ENCODE measurements around the gene SMG9. TPM values are rescaled to one million over a fixed set of nuclear protein-coding genes. Genes with fewer than 3 reads are reported as not detected.
A peak's percentile ranks its signal among the peaks of the same experiment; 100 is the strongest.
"Not testable (repeated sequence)": the region's sequence is repeated elsewhere in the genome, so short reads cannot be mapped to it uniquely, and the experiment has no call there.

SMG9 gene
- total RNA-seq, 4 donors from 2014 or later: 4.5 to 9.1 (median 7.1) TPM

DNA sequence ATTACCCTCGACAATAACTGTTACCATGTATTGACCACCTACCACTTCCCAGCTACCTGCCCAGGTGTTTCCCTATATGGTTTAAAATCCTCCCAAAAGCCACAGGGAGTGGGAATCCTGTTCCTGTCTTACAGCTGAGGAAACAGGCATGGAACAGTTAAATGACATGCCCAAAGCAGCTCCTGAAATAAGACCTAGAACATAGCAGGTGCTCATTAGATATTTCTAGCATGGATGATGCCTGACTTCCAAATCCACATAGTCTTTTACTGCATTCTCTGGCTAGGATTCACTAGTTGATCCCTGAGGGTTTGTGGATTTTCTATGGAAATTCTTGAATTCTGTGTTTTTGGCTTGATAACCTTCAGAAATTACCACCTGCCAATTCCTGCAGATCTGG lies 13.1 kb upstream of the SMG9 start:
- Histone ChIP-seq H3K4me1 (no peaks in the 10 kb centered on the region), H3K36me3 (no peaks in the 10 kb centered on the region), H3K27ac (no peak overlapping the region), H3K9me3 (no peaks in the 10 kb centered on the region), H3K4me3 (no peak overlapping the region), H3K27me3 (peaks cover 0 to 6% (median 0%) of the 10 kb centered on the region in 3 donors)
- DNase-seq (no peak), ATAC-seq (no peak)
- no peak for TF ChIP-seq POLR2A (IDR thresholded peaks at IDR 0.05)
- TF ChIP-seq, protein P1, sequence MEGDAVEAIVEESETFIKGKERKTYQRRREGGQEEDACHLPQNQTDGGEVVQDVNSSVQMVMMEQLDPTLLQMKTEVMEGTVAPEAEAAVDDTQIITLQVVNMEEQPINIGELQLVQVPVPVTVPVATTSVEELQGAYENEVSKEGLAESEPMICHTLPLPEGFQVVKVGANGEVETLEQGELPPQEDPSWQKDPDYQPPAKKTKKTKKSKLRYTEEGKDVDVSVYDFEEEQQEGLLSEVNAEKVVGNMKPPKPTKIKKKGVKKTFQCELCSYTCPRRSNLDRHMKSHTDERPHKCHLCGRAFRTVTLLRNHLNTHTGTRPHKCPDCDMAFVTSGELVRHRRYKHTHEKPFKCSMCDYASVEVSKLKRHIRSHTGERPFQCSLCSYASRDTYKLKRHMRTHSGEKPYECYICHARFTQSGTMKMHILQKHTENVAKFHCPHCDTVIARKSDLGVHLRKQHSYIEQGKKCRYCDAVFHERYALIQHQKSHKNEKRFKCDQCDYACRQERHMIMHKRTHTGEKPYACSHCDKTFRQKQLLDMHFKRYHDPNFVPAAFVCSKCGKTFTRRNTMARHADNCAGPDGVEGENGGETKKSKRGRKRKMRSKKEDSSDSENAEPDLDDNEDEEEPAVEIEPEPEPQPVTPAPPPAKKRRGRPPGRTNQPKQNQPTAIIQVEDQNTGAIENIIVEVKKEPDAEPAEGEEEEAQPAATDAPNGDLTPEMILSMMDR (IDR thresholded peaks at IDR 0.05 in 4 of 5, conservative IDR thresholded peaks at IDR 0.05 in 1 of 5): no peak
- intact Hi-C loops (cut with DNase I; ENCODE audit: low total_unique reads): no loop called here
- in situ Hi-C loops (cut with MboI; ENCODE audit: low sequenced_read_pairs in 4 of 4): no loop called here

GRCh38 chr19:43767316-43767715 lies 12.6 kb upstream of the SMG9 start:
- H3K4me1 ChIP-seq: no peaks in the 10 kb centered on the region
- in situ Hi-C loops (cut with MboI; ENCODE audit: low sequenced_read_pairs in 4 of 4): no loop called here
- TF ChIP-seq, protein P1 (IDR thresholded peaks at IDR 0.05 in 4 of 5, conservative IDR thresholded peaks at IDR 0.05 in 1 of 5): no peak
- no peak for TF ChIP-seq POLR2A (IDR thresholded peaks at IDR 0.05)

DNA sequence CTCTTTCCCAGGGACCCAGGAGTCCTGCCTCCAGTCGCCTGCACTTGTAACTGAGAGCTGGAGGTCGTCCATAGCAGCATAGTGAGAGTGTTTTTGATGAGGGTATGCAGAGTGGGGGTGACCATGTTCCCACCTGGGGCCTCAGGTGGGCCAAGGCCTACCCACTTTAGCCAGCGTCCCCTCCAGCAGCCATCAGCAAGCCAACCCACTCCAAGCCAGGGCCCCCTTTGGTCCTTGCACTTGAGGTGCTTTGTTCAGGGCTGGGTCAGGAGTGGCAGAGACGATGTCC lies 11.9 kb upstream of the SMG9 start:
- TF ChIP-seq, protein P1 (IDR thresholded peaks at IDR 0.05 in 4 of 5, conservative IDR thresholded peaks at IDR 0.05 in 1 of 5): no peak
- Histone ChIP-seq H3K4me3 (no peak overlapping the region), H3K27me3 (peaks cover 0 to under 1% (median 0%) of the 10 kb centered on the region in 3 donors), H3K9me3 (no peaks in the 10 kb centered on the region), H3K4me1 (no peaks in the 10 kb centered on the region), H3K36me3 (no peaks in the 10 kb centered on the region), H3K27ac (no peak overlapping the region)
- in situ Hi-C loops (cut with MboI; ENCODE audit: low sequenced_read_pairs in 4 of 4) (no loop called here), intact Hi-C loops (cut with DNase I; ENCODE audit: low total_unique reads) (no loop called here)
- ATAC-seq: no peak
- DNase-seq: no peak

More at GRCh38 chr19:43767316-43767715, 12.6 kb upstream of the SMG9 start:
- Histone ChIP-seq H3K9me3 (no peaks in the 10 kb centered on the region), H3K27ac (no peak overlapping the region), H3K27me3 (peaks cover 0 to 5% (median 0%) of the 10 kb centered on the region in 3 donors), H3K4me3 (no peak overlapping the region), H3K36me3 (no peaks in the 10 kb centered on the region)
- no peak for DNase-seq
- no peak for ATAC-seq
- intact Hi-C loops (cut with DNase I; ENCODE audit: low total_unique reads): no loop called here

GRCh38 chr19:43765109-43765876 lies 10.5 kb upstream of the SMG9 start:
- DNase-seq (peak in 1 of 2 donors; percentile 41), ATAC-seq (peak; percentile 42 to 68)
- intact Hi-C loops (cut with DNase I; ENCODE audit: low total_unique reads) (no loop called here), in situ Hi-C loops (cut with MboI; ENCODE audit: low sequenced_read_pairs in 4 of 4) (no loop called here)
- Histone ChIP-seq H3K36me3 (no peaks in the 10 kb centered on the region), H3K9me3 (no peaks in the 10 kb centered on the region), H3K27ac (peak overlapping the region in 2 of 4 donors; percentile 14 to 50), H3K27me3 (no peaks in the 10 kb centered on the region), H3K4me1 (no peaks in the 10 kb centered on the region), H3K4me3 (no peak overlapping the region)
- TF ChIP-seq POLR2A (IDR thresholded peaks at IDR 0.05): no peak
- TF ChIP-seq, protein P1 (IDR thresholded peaks at IDR 0.05 in 4 of 5, conservative IDR thresholded peaks at IDR 0.05 in 1 of 5): no peak

GRCh38 chr19:43764684-43765083 lies 9.9 kb upstream of the SMG9 start:
- H3K27ac ChIP-seq: peak overlapping the region in 2 of 4 donors; percentile 6 to 14
- intact Hi-C loops (cut with DNase I; ENCODE audit: low total_unique reads); ATAC-seq; H3K36me3 ChIP-seq; H3K27me3 ChIP-seq; in situ Hi-C loops (cut with MboI; ENCODE audit: low sequenced_read_pairs in 4 of 4); DNase-seq; H3K4me3 ChIP-seq; H3K4me1 ChIP-seq; H3K9me3 ChIP-seq: not testable (repeated sequence)

Data from gastrocnemius medialis (tissue), 4 donors.